Transverse colon (tissue), 4 donors: ENCODE data around the gene PGGT1B. TPM values are rescaled to one million over a fixed set of nuclear protein-coding genes. Genes with fewer than 3 reads are reported as not detected.

ENCODE experiments used
- DNase-seq: peaks from one replicate; pipeline ENCODE4 v3.0.0-alpha.2; 2019
- H3K27ac ChIP-seq, 4 donors: fragments of 200-600 bp; sonication (generic); 2 replicates each; pipeline ENCODE4 v1.5.1; 2016 to 2018; ENCODE audit warnings: inconsistent platforms in 4 of 4
- H3K27me3 ChIP-seq: fragments of 200-600 bp; sonication (generic); 2 replicates; pipeline ENCODE4 v1.5.1; 2017; ENCODE audit warnings: inconsistent platforms
- H3K36me3 ChIP-seq, 4 donors: fragments of 200-600 bp; sonication (generic); 2 replicates each; pipeline ENCODE4 v1.5.1; 2017 to 2019; ENCODE audit warnings: inconsistent platforms in 4 of 4
- H3K4me1 ChIP-seq, 4 donors: fragments of 200-600 bp; sonication (generic); 2 replicates each; pipeline ENCODE4 v1.5.1; 2017 to 2020; ENCODE audit warnings: inconsistent platforms in 4 of 4
- H3K4me3 ChIP-seq, 4 donors: fragments of 200-600 bp; sonication (generic); 1 replicate in 1 of 4; 2 replicates in 3 of 4; pipeline versions ENCODE4 v1.5.1 to v1.6.1; 2017 to 2019; ENCODE audit warnings: inconsistent platforms in 4 of 4
- H3K9me3 ChIP-seq, 2 donors: fragments of 200-600 bp; sonication (generic); 2 replicates each; pipeline ENCODE4 v1.5.1; 2017 to 2019; ENCODE audit warnings: inconsistent platforms in 2 of 2
- EP300 ChIP-seq: sonication (generic); formaldehyde crosslinking; IDR thresholded peaks from one replicate; pipeline ENCODE4 v1.6.1; 2017; ENCODE audit warnings: antibody characterized with exemption, low read depth
- POLR2A ChIP-seq: fragments of 450-650 bp; IDR thresholded peaks from one replicate; pipeline ENCODE4 v1.6.1; 2016; ENCODE audit warnings: antibody characterized with exemption, mild to moderate bottlenecking, moderate library complexity
- POLR2AphosphoS5 ChIP-seq, 3 donors: sonication (generic); formaldehyde crosslinking; IDR thresholded peaks; one replicate each; pipeline ENCODE4 v1.6.1; 2016; ENCODE audit warnings: antibody characterized with exemption in 3 of 3
- WGBS, 2 donors: methylation state at CpG; one replicate each; pipeline ENCODE4 v1.1.5; 2018; ENCODE audit warnings: low coverage in 1 of 2; 5-methylcytosine and 5-hydroxymethylcytosine counted together
- in situ Hi-C, 4 donors: fragments of 200-750 bp; cut with MboI; loops; one replicate each; pipeline versions ENCODE4 v1.15.0 to v1.15.1; 2017; ENCODE audit warnings: low sequenced_read_pairs in 3 of 4, low pct_ligation_motif_present in 1 of 4, low pct_unique_long_range_greater_than_20kb in 1 of 4
- intact Hi-C: fragments of 100-400 bp; cut with DNase I; formaldehyde crosslinking; loops from one replicate; pipeline ENCODE4 v1.15.1; 2023; ENCODE audit warnings: low total_unique reads
- total RNA-seq, 4 donors: library from RNA; depleted of rRNA; stranded (reverse); fragments of >200 nt; gene quantifications; one replicate each; pipeline ENCODE4 v1.1.0, GENCODE V29; 2016
- TF ChIP-seq, protein P1 (sequence below), 5 experiments: fragments of 200-600 bp in 3 of 5; fragments of 450-650 bp in 2 of 5; sonication (generic) in 3 of 5; IDR thresholded peaks; 1 replicate in 2 of 5; 2 replicates in 3 of 5; pipeline ENCODE4 v1.5.1; 2016 to 2017; ENCODE audit warnings: antibody characterized with exemption in 5 of 5, inconsistent platforms in 3 of 5, mild to moderate bottlenecking in 2 of 5, moderate library complexity in 1 of 5

Gene PGGT1B
- total RNA-seq: 10 to 100 TPM in 2 of 4 donors, 1 to 10 TPM in 2; 3.4 to 26.4 (median 12.8) TPM

GRCh38 chr5:115262321-115263077, at the start of gene PGGT1B:
Gene PGGT1B (minus strand): TSS chr5:115262877. CDS start chr5:115262851, 26 bp downstream.
- in situ Hi-C loops: no loop called here

DNA sequence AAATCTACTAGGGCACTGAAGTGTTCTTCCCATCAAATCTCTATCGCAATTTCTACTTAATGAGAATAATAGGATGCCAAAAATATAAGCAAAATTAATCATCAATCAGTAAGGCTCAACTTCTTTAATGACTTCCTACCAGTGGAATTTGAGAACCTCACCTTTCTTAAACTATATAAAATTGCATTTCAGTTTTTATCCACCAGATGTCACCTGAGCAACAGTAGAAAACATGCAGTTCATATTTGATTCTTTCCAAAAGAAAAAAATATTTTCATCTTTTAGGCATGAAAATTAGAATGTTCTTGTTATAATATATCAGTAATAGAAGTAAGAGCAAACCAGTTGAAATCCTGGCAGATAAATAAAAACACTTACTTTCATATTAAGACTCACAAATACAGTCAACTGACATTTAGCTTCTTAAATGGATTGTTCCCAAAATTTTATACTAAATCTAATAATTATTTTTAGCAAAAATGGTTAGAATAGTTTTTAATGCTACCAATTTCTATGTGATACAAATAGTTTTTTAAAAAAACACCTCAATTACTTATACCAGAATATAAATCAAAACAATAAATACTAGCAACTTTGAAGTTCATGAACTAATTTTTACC, 47.2 kb upstream of the PGGT1B start:
- in situ Hi-C loops (loop anchor here (5.0 to 25.0 kb wide), 4 partner anchors 275 to 752 kb away; partner anchors contain the start of genes AP3S1 (in 2 of the 4) and ATG12 (in 2 of the 4)), intact Hi-C loops (loop anchor here (2.0 to 5.0 kb wide), 2 partner anchors 262 to 279 kb away; no protein-coding TSS in a partner anchor)
- no peaks in the 10 kb centered on the region for H3K36me3 ChIP-seq
- H3K4me1 ChIP-seq: peaks cover 0 to 14% (median 6%) of the 10 kb centered on the region in 4 donors
- TF ChIP-seq POLR2AphosphoS5 (IDR thresholded peaks at IDR 0.05): no peak
- no peak for TF ChIP-seq EP300
- TF ChIP-seq, protein P1, sequence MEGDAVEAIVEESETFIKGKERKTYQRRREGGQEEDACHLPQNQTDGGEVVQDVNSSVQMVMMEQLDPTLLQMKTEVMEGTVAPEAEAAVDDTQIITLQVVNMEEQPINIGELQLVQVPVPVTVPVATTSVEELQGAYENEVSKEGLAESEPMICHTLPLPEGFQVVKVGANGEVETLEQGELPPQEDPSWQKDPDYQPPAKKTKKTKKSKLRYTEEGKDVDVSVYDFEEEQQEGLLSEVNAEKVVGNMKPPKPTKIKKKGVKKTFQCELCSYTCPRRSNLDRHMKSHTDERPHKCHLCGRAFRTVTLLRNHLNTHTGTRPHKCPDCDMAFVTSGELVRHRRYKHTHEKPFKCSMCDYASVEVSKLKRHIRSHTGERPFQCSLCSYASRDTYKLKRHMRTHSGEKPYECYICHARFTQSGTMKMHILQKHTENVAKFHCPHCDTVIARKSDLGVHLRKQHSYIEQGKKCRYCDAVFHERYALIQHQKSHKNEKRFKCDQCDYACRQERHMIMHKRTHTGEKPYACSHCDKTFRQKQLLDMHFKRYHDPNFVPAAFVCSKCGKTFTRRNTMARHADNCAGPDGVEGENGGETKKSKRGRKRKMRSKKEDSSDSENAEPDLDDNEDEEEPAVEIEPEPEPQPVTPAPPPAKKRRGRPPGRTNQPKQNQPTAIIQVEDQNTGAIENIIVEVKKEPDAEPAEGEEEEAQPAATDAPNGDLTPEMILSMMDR (IDR thresholded peaks at IDR 0.05): peak; percentile 65 to 79 (median 71)
- DNase-seq: no peak
- no peak overlapping the region for H3K4me3 ChIP-seq
- no peaks in the 10 kb centered on the region for H3K9me3 ChIP-seq
- WGBS, 2 donors: 16 to 30% methylated on average over 1 of the region's 1 CpG
- H3K27me3 ChIP-seq: no peaks in the 10 kb centered on the region
- H3K27ac ChIP-seq: no peak overlapping the region

More at GRCh38 chr5:115262321-115263077, at the start of gene PGGT1B:
- WGBS, 2 donors: 0% methylated on average over 4 to 50 of the region's 50 CpGs
- peak in 2 of 3 donors; percentile 50 to 61 for TF ChIP-seq POLR2AphosphoS5 (IDR thresholded peaks at IDR 0.05)
- peak; percentile 46 for TF ChIP-seq POLR2A
- no peak for TF ChIP-seq EP300
- H3K4me1 ChIP-seq: peaks cover 13 to 29% (median 21%) of the 10 kb centered on the region in 4 donors
- H3K27ac ChIP-seq: peak within 1 kb of the TSS; percentile 86 to 92 (median 92)
- H3K9me3 ChIP-seq: no peaks in the 10 kb centered on the region
- H3K36me3 ChIP-seq: no peaks in the 10 kb centered on the region
- peak; percentile 77 for DNase-seq
- H3K27me3 ChIP-seq: no peaks in the 10 kb centered on the region
- intact Hi-C loops: no loop called here
- H3K4me3 ChIP-seq: peak within 1 kb of the TSS; percentile 63 to 98 (median 90)

- in situ Hi-C loops: loop anchor here (25.0 kb wide), 2 partner anchors 528 to 753 kb away; partner anchors contain the start of genes AP3S1 (in 2 of the 4) and ATG12 (in 2 of the 4)
- Histone ChIP-seq H3K27me3 (no peaks in the 10 kb centered on the region), H3K36me3 (no peaks in the 10 kb centered on the region), H3K27ac (no peak overlapping the region), H3K4me1 (peaks cover 0 to 14% (median 6%) of the 10 kb centered on the region in 4 donors), H3K4me3 (no peak overlapping the region), H3K9me3 (no peaks in the 10 kb centered on the region)
- TF ChIP-seq EP300: no peak
- TF ChIP-seq, protein P1 (IDR thresholded peaks at IDR 0.05): no peak
- no peak for TF ChIP-seq POLR2A
- TF ChIP-seq POLR2AphosphoS5 (IDR thresholded peaks at IDR 0.05): no peak
- DNase-seq: no peak
- intact Hi-C loops: loop anchor here (2.0 kb wide), 1 partner anchor 280 kb away; no protein-coding TSS in a partner anchor
Observed at GRCh38 chr5:115308815-115309214, 46.1 kb upstream of the PGGT1B start.

DNA sequence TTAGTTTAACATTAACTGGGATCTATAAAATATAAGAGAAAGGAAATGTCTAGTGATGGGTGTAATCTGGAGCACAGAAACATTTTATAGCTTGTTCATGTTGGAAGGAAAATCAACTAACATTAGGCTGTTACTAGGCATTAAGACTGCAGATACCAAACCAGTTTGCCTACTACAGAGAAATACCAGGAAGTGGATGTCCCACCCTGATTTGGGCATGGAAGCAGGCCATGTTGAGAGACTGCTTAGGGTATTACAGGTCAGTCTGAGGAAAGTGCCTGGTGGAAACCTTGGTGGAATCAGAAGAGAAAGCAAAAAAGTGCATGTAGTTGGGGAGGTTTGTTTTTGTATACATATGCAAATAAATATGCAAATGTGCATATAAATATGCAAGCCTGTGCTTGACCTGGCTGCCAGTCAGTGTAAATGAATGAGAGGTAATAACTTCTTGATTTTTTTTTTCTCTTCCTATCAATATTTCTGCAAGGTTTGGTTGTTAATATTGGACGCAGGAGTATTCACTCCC, 43.4 kb upstream of the PGGT1B start:
- 50 to 71% methylated on average over 1 of the region's 1 CpG for WGBS, 2 donors
- H3K27ac ChIP-seq: peak overlapping the region; percentile 25 to 64 (median 52)

More for the DNA sequence above, 43.4 kb upstream of the PGGT1B start:
- Histone ChIP-seq H3K9me3 (no peaks in the 10 kb centered on the region), H3K4me1 (peaks cover 0 to 14% (median 6%) of the 10 kb centered on the region in 4 donors), H3K36me3 (no peaks in the 10 kb centered on the region), H3K4me3 (no peak overlapping the region), H3K27me3 (no peaks in the 10 kb centered on the region)
- TF ChIP-seq POLR2A (no peak), POLR2AphosphoS5 (IDR thresholded peaks at IDR 0.05) (peak in 1 of 3 donors; percentile 53)
- in situ Hi-C loops (loop anchor here (25.0 kb wide), 2 partner anchors 531 to 756 kb away; partner anchors contain the start of genes AP3S1 (in 2 of the 4) and ATG12 (in 2 of the 4)), intact Hi-C loops (no loop called here)
- DNase-seq: peak; percentile 63
